Adipose tissue (tissue), 3 donors: Measurements from ENCODE around the gene NPAS1. TPM values are rescaled to one million over a fixed set of nuclear protein-coding genes. Genes with fewer than 3 reads are reported as not detected.

Experiments used
- H3K27ac ChIP-seq: one replicate; pipeline ENCODE4 v1.5.1; 2013; ENCODE audit warnings: low read depth, low read length
- WGBS, 3 donors: extraction: QIAGEN DNeasy Blood & Tissue Kit; methylation state at CpG; one replicate each; pipeline ENCODE4 v1.1.7; 2013; 5-methylcytosine and 5-hydroxymethylcytosine counted together
- polyA plus RNA-seq, 3 donors: library from polyadenylated mRNA; stranded (reverse); fragments of 200-250 nt; gene quantifications; one replicate each; pipeline ENCODE4 v1.2.3, GENCODE V29; 2013
- donor health status: healthy with polysubstance abuse.
- donor health status: Bipolar disorder and iron deficiency.
- donor health status: healthy.

Gene NPAS1
- polyA plus RNA-seq, 3 donors, result 0.15 to 1.6 (median 0.48) TPM

GRCh38 chr19:47093841-47094240 lies 74.2 kb downstream of the NPAS1 start:
- no peak overlapping the region for H3K27ac ChIP-seq
- WGBS, 3 donors, result 85 to 88% (median 86%) methylated on average over 10 of the region's 10 CpGs

- peak overlapping the region; percentile 28 for H3K27ac ChIP-seq
- WGBS, 3 donors, result 51 to 65% (median 55%) methylated on average over 15 of the region's 15 CpGs
Measured at GRCh38 chr19:47094557-47095475, 75.2 kb downstream of the NPAS1 start.

Other genes with a start within 250 kb of the NPAS1 start
- 100 to 1,000 TPM in 1 of 3 donors, 10 to 100 TPM in 2; 32.4 to 154 (median 56.9) TPM for gene SLC1A5, start 231.2 kb upstream of the NPAS1 start, polyA plus RNA-seq
- gene AP2S1, start 169.0 kb upstream of the NPAS1 start, polyA plus RNA-seq, result 100 to 1,000 TPM in 2 of 3 donors, 10 to 100 TPM in 1; 60.1 to 160 (median 151) TPM
- 10 to 100 TPM in 2 of 3 donors, 1 to 10 TPM in 1; 8.3 to 14.8 (median 13.4) TPM for gene ARHGAP35, start 158.8 kb upstream of the NPAS1 start, polyA plus RNA-seq
- gene TMEM160, start 28.8 kb downstream of the NPAS1 start, polyA plus RNA-seq, result 10 to 100 TPM in 2 of 3 donors, not detected in 1; 35.5 to 61.1 TPM
- 10 to 100 TPM in 1 of 3 donors, 1 to 10 TPM in 2; 7.1 to 17.9 (median 9.5) TPM for gene ZC3H4, start 93.9 kb downstream of the NPAS1 start, polyA plus RNA-seq
- 10 to 100 TPM; 25.5 to 50.0 (median 42.2) TPM for gene SAE1, start 111.0 kb downstream of the NPAS1 start, polyA plus RNA-seq
- 1 to 10 TPM; 3.1 to 8.6 (median 4.2) TPM for gene BBC3, start 211.4 kb downstream of the NPAS1 start, polyA plus RNA-seq
- 10 to 100 TPM; 24.6 to 38.3 (median 33.4) TPM for gene CCDC9, start 236.7 kb downstream of the NPAS1 start, polyA plus RNA-seq